Activated CD4-positive, alpha-beta T cell treated with anti-CD3 and anti-CD28 coated beads, Interleukin-2, amount 10 ng/mL, durations not matched to agents 24 days and 14 days (primary cell): ENCODE data around the gene GALNT18. TPM values are rescaled to one million over a fixed set of nuclear protein-coding genes. Genes with fewer than 3 reads are reported as not detected.

ENCODE experiments used
- DNase-seq: peaks from one replicate; pipeline ENCODE4 v3.0.0; 2022
- H3K27ac Mint-ChIP-seq: one replicate; pipeline ENCODE4 v1.8.0; 2022; ENCODE audit warnings: mild to moderate bottlenecking, mixed read lengths
- H3K27me3 Mint-ChIP-seq: one replicate; pipeline ENCODE4 v1.8.0; 2022; ENCODE audit warnings: mixed read lengths
- H3K36me3 Mint-ChIP-seq: one replicate; pipeline ENCODE4 v1.8.0; 2022; ENCODE audit warnings: low read depth, mild to moderate bottlenecking, mixed read lengths
- H3K4me1 Mint-ChIP-seq: one replicate; pipeline ENCODE4 v1.8.0; 2021; ENCODE audit warnings: mixed read lengths
- H3K4me3 Mint-ChIP-seq: one replicate; pipeline ENCODE4 v1.8.0; 2022; ENCODE audit warnings: mild to moderate bottlenecking, moderate library complexity, mixed read lengths
- H3K9me3 Mint-ChIP-seq: one replicate; pipeline ENCODE4 v1.8.0; 2021; ENCODE audit warnings: mixed read lengths
- intact Hi-C: fragments of 100-400 bp; cut with micrococcal nuclease; formaldehyde crosslinking; loops from one replicate; pipeline ENCODE4 v1.15.1; 2023
- total RNA-seq: library from RNA; stranded (reverse); gene quantifications from 2 replicates; pipeline ENCODE4 v1.2.3, GENCODE V29; 2022

The GALNT18 gene
- total RNA-seq, 1 donor from 2014 or later: 8.6 TPM

DNA sequence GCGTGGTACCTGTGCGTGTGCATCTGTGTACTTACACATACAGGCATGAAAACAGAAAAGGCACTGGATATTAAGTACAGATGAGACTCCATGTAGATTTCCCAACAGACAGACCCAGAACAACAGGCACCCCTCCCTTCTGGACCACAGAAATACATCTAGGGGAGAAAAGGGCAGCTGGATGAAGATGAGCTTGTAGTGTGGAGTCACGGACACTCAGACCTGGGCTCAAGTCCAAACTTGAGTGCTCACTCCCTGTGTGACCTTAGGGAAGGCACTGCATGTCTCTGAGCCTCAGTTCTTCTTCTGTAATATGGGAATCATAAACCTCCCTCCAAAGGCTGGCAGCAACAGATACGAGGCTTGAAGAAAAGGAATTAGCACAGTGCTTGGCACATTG lies 108.9 kb downstream of the GALNT18 start:
- intact Hi-C loops: no loop called here
- no peak for DNase-seq
- Mint-ChIP-seq H3K4me1 (no peaks in the 10 kb centered on the region), H3K4me3 (no peak overlapping the region), H3K27me3 (peaks cover 7% of the 10 kb centered on the region), H3K36me3 (no peaks in the 10 kb centered on the region), H3K9me3 (no peaks in the 10 kb centered on the region), H3K27ac (no peak overlapping the region)

DNA sequence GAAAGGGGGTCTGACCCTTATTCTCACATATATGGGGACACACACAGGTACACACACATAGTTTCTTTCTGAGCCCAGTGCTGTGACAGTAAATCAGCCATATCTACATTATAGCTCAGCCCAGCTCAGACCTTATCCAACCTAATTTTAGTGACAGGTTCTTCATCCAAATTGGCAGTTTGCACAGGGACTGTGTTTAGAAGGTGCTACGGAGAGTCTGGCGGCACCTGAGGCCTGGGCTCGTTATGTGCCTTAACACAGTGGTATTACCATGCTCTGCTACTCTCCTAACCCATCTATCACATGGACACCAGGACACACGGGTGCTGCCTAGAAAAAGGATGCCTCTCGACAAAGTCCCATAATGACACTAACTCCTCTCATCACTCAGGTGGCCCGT lies 109.3 kb downstream of the GALNT18 start:
- Mint-ChIP-seq H3K4me1 (no peaks in the 10 kb centered on the region), H3K27me3 (peaks cover 10% of the 10 kb centered on the region), H3K4me3 (no peak overlapping the region), H3K36me3 (no peaks in the 10 kb centered on the region), H3K9me3 (no peaks in the 10 kb centered on the region), H3K27ac (no peak overlapping the region)
- intact Hi-C loops: no loop called here
- no peak for DNase-seq

DNA sequence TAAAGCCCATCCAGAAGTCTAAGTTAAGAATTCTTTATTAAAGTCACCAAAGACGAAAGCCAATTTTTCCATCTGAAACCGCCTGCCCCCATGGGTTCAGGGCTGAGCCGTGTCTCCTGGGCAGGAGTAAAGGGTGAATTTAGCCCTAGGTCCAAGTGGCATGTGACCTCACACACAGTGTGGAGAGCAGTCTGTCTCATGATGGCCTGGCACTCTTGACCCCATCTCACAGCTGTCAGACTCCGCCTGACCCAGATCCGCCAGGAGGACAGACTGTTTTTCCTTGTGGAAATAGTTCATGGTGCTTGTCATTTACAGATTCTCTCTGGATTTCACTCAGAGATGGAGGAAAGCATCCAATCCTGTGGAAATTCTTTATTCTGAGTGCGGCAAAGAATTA lies 109.7 kb downstream of the GALNT18 start:
- intact Hi-C loops: no loop called here
- H3K27ac Mint-ChIP-seq: no peak overlapping the region
- H3K27me3 Mint-ChIP-seq: peaks cover 13% of the 10 kb centered on the region
- H3K4me1 Mint-ChIP-seq: no peaks in the 10 kb centered on the region
- H3K36me3 Mint-ChIP-seq: no peaks in the 10 kb centered on the region
- no peak for DNase-seq
- no peak overlapping the region for H3K4me3 Mint-ChIP-seq
- no peaks in the 10 kb centered on the region for H3K9me3 Mint-ChIP-seq

DNA sequence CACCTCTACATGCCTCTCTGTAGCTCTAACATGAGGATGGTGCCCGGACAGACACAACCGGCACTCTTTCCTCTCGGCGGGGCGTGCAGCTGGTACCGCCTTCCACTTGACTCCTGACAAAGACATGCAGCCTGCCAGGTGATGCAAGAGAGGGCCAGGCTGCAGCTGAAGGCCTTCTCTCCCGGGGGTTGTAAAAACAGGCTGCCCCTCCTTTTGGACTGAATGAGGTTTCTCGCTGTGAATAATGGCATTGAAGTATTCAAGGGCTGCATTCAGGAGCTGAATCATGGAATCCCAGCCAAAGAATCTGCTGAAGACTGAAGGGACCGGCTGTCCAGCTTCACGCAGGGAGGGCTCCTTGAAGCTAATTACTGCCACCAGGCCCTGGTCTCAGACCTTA lies 110.9 kb downstream of the GALNT18 start:
- Mint-ChIP-seq H3K27ac (no peak overlapping the region), H3K4me1 (no peaks in the 10 kb centered on the region), H3K4me3 (no peak overlapping the region), H3K9me3 (no peaks in the 10 kb centered on the region), H3K36me3 (no peaks in the 10 kb centered on the region), H3K27me3 (peaks cover 13% of the 10 kb centered on the region)
- DNase-seq: no peak
- intact Hi-C loops: no loop called here

DNA sequence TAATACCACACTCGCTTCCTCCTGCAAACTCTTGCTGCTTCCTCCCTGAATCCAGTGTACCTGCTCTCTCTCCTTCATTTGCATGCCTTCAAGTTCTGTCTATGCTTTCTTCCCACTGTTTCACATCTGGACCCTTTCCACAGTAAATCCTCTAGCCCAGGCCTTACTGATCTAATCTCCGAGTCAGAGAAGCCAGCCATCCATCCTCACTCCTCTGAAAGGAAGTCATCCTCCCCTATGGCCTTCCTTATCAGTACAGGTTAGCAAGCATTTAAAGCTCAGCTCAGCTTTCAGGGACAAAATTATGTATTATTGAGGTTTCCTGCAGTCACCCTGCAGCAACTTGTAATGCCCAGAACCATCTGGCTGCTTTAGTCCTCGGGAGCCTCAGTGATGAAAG lies 116.1 kb downstream of the GALNT18 start:
- Mint-ChIP-seq H3K9me3 (no peaks in the 10 kb centered on the region), H3K27me3 (peaks cover 14% of the 10 kb centered on the region), H3K4me1 (no peaks in the 10 kb centered on the region), H3K27ac (no peak overlapping the region), H3K36me3 (no peaks in the 10 kb centered on the region), H3K4me3 (no peak overlapping the region)
- intact Hi-C loops: no loop called here
- DNase-seq: no peak

DNA sequence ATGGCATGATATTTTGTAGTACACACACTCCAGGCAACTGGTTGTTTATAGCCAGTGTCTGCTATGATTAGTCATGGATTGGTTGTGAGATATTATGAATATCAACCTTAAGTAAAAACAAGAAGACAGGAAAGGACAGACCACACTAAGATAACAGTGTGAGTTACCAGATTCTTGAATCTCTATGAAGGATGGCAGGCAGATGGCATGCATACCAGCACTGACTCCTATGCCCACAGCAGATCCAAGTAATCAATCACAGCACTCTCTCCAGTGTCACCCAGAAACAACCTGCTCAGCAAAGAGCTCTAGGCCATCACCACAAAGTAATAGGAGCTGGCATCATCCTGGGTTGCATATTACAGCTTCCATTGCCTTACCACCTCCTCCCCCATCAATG lies 116.6 kb downstream of the GALNT18 start:
- no peak for DNase-seq

DNA sequence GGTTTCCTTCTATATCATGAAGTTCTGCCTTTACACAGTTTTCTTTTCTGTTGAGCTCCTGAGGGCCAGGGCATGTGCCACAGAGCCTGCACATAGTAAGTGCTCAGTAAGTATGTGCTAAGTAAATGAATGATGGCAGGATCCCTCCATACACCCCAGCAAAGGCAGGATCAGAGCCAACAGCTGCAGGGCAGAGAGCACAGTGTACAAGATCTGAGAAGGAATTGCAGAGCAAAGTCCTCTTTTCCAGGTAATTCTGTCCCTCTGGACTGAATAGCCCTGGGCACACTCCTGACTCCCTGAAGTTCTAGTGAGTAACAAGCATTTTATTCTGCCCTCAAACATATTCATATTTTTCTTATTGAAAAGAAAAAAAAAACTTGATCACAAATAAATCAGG lies 117.7 kb downstream of the GALNT18 start:
- Mint-ChIP-seq H3K9me3 (no peaks in the 10 kb centered on the region), H3K36me3 (no peaks in the 10 kb centered on the region), H3K27me3 (peaks cover 12% of the 10 kb centered on the region), H3K27ac (no peak overlapping the region), H3K4me3 (no peak overlapping the region), H3K4me1 (no peaks in the 10 kb centered on the region)
- intact Hi-C loops: no loop called here
- no peak for DNase-seq

More for the DNA sequence above, 116.6 kb downstream of the GALNT18 start:
- Mint-ChIP-seq H3K4me3 (no peak overlapping the region), H3K4me1 (no peaks in the 10 kb centered on the region), H3K36me3 (no peaks in the 10 kb centered on the region), H3K9me3 (no peaks in the 10 kb centered on the region), H3K27me3 (peaks cover 14% of the 10 kb centered on the region), H3K27ac (no peak overlapping the region)
- intact Hi-C loops: no loop called here

DNA sequence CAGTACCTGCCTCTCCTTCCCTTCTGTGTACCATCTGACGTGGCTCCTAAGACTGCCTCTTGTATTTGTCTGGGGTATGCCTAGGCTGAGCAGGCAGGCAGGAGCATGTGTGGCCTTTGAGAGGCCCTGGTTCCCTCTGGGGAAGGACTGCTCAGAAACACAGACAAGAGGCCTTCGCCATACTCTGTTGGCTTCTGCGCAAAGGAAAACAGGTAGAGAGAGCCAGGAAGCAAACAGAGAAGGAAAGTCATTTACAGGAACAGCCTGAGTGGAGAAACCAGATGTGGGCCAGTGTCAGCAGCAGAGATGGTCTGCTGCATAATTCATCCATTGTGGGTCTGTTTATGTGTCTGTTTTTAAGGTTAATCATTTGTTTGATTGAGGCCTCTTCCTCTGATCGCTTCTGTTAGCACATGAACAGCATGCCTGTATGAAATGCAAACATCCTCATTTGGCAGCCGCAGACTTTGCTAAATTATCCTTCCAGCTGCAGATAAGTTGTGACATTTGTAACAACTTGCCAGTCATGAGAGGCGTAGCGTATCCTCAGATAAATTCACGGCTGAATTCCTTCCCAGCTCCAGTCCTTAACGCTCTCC lies 119.4 kb downstream of the GALNT18 start:
- Mint-ChIP-seq H3K27me3 (peaks cover 3% of the 10 kb centered on the region), H3K4me3 (no peak overlapping the region), H3K9me3 (no peaks in the 10 kb centered on the region), H3K36me3 (no peaks in the 10 kb centered on the region), H3K27ac (no peak overlapping the region), H3K4me1 (no peaks in the 10 kb centered on the region)
- intact Hi-C loops: no loop called here
- DNase-seq: no peak

DNA sequence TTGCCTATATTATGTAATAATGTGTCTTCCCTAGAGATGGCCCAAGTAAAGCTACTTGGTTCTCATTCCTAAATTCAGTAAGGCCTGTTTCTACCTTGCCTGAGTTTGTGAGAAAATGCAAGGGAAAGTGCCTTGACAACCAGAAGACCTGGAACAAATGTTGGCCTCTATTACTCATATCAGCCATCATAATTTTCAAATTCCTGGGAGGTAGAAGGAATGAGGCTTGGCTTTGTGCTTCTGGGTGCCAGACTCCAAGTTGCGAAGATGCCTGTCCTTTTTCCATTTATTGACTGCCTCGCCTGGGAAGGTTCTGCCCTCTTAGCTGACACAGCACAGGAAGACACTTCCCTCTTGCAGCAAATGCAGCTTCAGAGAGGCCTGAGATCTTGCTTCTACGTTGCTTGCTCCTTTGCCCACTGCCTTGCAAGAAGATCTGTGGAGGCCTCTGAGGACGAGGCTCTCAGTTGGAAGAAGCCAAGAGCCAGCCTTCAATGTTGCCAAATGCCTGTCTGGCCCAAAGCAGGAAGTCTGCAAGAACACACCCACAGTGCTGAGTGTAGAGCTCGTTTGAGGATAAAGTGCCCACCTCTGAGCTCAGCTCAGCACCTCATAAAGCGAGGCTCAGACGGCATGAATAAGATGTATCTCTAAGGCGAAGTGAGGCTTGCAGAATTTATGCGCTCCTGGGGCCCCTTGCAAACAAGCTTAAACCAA lies 120.1 kb downstream of the GALNT18 start:
- Mint-ChIP-seq H3K4me1 (no peaks in the 10 kb centered on the region), H3K27ac (no peak overlapping the region), H3K9me3 (no peaks in the 10 kb centered on the region), H3K4me3 (no peak overlapping the region), H3K27me3 (peaks cover 2% of the 10 kb centered on the region), H3K36me3 (no peaks in the 10 kb centered on the region)
- intact Hi-C loops: no loop called here
- no peak for DNase-seq

DNA sequence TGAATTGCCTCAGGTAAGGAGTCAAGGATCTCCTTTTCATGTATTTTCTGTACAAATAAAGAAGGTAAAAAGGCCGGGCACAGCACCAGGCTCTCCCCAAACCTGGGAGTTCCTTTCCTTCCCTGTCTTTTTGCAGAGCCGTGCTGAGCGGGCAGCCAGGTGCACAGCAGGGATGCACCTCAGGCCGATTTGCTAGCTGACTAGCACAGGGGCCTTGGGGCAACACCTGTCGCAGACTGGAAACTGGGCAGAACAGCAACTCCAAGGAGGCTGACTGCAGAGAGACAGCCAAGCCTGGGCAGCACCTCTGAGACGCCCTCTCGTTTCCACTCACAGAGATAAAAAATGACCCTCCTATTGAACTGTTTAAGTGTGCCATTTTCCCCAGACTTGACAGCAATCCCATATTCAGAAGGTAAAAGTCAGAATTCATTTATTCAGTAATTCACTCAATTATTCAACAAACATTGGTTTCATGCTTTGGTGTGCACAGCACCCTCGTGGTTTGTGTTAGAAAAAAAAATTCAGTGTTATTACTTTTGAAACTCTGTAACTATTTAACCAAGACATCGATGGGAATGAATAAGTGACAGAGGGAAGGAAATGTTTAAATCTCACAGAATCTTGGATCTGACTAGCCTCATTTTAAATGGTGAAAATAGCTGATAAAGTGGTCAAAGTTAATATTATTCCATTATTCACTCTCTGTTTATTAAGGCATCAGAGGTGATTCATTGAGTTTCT lies 120.9 kb downstream of the GALNT18 start:
- Mint-ChIP-seq H3K27me3 (peaks cover 2% of the 10 kb centered on the region), H3K9me3 (no peaks in the 10 kb centered on the region), H3K4me1 (no peaks in the 10 kb centered on the region), H3K27ac (no peak overlapping the region), H3K36me3 (no peaks in the 10 kb centered on the region), H3K4me3 (no peak overlapping the region)
- no peak for DNase-seq
- intact Hi-C loops: no loop called here

DNA sequence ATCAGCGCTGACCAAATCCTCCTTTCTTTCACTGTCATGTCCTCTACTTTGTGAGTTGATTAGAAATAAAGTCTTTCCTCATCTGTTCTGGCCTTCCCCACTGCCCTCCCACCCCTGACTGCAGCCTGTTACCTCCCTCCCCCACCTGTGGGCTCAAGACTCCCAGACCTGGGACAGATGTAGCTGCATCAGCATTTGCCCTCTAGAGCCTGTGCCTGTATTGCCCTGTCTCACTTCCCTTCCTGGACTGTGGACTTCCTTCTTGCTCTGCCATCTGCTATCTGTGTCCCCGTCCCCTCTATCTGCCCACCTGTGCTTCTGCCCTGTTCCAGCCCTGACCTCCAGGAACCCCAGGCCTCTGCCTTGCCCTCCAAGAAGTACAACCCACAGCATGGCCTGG lies 122.5 kb downstream of the GALNT18 start:
- Mint-ChIP-seq H3K4me3 (no peak overlapping the region), H3K36me3 (no peaks in the 10 kb centered on the region), H3K27me3 (no peaks in the 10 kb centered on the region), H3K4me1 (no peaks in the 10 kb centered on the region), H3K27ac (no peak overlapping the region), H3K9me3 (no peaks in the 10 kb centered on the region)
- intact Hi-C loops: no loop called here
- DNase-seq: no peak

DNA sequence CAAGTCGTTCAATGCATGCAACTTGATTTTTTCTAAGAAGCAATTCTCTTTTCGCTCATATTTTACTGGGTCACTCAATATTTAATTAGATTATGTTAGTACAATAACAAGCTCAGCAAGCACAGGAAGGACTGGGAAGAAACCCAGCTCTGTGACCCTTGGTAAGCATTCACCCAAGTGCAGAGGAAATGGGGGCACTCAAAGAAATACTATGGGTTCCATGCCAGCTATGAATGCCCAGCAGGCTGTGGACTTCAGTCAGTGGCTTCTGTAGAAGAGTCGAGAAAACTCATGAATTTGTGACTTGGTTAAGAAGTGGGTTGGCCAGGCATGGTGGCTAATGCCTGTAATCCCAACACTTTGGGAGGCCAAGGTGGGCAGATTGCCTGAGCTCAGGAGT lies 123.6 kb downstream of the GALNT18 start:
- intact Hi-C loops: no loop called here
- no peak for DNase-seq
- Mint-ChIP-seq H3K4me1 (no peaks in the 10 kb centered on the region), H3K4me3 (no peak overlapping the region), H3K36me3 (no peaks in the 10 kb centered on the region), H3K9me3 (no peaks in the 10 kb centered on the region), H3K27ac (no peak overlapping the region), H3K27me3 (no peaks in the 10 kb centered on the region)

DNA sequence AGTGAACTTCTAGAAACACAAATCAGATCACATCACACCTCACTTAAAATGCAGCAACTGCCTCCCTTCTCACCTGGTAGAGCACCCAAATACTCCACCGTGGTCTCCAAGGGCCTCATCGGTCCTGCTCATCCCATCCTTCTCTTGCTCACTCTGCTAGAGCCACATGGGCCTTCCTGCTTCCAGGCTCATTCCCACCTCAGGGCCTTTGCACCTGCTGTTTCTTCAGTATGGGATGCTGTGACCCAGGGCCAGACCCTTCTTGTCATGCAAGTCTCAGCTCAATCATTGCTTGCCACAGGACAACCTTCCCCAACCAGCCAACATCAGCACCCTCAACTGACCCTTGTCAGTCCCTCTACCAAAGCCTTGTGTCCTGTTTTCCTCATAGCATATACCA lies 124.9 kb downstream of the GALNT18 start:
- H3K9me3 Mint-ChIP-seq: no peaks in the 10 kb centered on the region
- intact Hi-C loops: no loop called here
- H3K36me3 Mint-ChIP-seq: no peaks in the 10 kb centered on the region
- H3K27ac Mint-ChIP-seq: no peak overlapping the region
- no peaks in the 10 kb centered on the region for H3K4me1 Mint-ChIP-seq
- peaks cover 2% of the 10 kb centered on the region for H3K27me3 Mint-ChIP-seq
- no peak overlapping the region for H3K4me3 Mint-ChIP-seq
- no peak for DNase-seq

DNA sequence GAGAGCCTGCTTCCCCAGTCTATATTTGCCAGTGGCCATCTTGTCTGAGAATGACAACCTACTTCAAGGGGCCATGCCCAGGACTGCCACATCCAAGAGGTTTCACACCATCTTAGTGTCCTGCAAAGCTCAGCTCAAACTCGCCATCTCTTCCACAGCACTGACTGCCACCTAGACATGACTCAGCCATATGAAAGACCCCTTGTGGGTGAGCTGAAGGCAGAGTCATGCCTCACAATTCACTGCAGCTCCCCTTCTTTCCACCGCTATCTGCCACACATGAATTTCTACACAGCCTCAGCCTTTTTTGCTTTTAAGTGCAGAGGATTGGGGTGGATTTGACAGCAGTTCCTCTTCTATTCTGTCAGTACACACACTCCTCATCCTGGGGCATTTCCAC lies 127.5 kb downstream of the GALNT18 start:
- Mint-ChIP-seq H3K4me1 (no peaks in the 10 kb centered on the region), H3K27ac (no peak overlapping the region), H3K27me3 (peaks cover 2% of the 10 kb centered on the region), H3K4me3 (no peak overlapping the region), H3K36me3 (no peaks in the 10 kb centered on the region), H3K9me3 (no peaks in the 10 kb centered on the region)
- intact Hi-C loops: no loop called here
- DNase-seq: no peak
